HG03108 (cell line): ENCODE measurements around the gene DLGAP3.

Experiments
- ATAC-seq: cut with Tn5 transposase; IDR thresholded peaks from one replicate; pipeline ENCODE4 v1.9.1; 2021; ENCODE audit warnings: moderate library complexity; ENCODE audit not compliant: unreplicated experiment

The DLGAP3 gene

DNA sequence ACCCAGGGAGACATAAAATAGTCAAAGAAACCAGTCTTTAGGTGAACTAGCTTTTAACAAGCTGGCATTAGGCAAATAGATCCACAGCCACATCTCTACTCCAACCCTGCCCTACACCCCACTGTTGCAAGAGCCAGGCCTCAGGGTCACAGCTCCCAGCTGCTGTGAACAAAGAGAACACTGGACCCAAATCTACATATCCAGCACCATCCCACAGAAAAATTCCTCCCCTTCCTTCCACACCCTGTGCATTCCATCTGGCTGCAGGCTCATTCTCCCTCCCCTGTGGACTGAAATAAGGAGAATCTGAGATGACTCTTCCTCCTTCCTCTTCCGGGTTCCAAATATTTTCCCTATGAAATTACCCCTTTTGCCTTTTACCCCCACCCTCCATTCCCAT, 23.2 kb downstream of the DLGAP3 start:
- no peak for ATAC-seq

DNA sequence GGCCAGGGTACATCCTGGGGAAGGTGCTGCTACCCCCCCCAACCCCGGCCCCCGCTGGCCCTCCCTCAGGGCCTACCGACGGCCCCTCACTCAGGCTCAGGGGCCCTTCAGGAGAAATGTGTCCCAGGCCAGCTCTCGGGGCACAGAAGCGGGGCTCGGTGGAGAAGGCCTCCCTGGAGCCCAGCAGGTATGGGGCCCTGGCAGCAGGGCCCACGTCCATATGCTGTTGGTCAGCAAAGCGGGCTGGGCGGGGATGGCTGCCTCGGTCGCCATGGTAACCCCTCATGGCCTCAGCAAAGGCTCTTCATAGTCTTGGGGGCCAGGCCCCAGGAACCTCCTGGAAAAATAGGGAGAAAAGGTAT, 24.4 kb downstream of the DLGAP3 start:
- no peak for ATAC-seq

DNA sequence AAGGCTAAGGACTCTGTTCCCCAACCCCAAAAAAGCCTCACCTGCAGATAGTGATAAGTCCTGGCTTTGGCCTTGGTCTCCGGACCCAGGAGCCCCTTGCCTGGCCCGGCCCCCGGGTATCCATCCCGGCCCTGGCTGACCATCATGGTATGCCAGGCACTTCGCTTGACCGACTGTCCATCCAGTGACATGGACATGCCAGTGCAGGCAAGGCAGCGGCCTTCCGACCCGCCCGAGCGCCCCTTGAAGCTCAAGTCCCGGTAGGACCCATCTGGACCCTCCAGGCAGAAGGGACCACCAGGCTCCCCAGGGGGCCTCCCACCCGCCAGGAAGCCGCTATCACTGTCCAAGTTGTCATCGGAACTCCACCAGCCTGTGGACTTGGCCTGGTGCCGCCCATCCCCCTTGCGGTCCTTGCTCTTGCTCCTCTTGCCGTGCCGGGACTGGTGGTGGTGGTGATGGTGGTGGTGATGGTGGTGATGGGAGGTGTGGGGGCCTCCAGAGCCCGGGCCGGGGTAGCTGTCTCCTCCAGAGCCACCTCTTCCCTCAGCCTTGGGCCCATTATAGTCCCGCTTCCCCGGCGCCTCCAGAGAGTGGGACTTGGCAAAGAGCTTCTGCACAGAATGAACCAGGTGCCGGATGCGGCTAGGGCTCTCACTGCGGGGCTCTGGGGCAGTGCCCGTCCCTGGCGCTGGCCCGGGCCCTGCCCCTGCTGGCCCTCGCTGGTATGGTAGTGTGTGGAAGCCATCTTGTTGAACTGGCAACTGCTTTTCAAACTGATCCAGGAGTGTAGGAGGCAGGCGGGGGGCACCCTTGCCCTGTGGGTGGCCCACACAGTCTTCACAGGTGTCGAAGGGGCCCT, 25.0 kb downstream of the DLGAP3 start:
- no peak for ATAC-seq

DNA sequence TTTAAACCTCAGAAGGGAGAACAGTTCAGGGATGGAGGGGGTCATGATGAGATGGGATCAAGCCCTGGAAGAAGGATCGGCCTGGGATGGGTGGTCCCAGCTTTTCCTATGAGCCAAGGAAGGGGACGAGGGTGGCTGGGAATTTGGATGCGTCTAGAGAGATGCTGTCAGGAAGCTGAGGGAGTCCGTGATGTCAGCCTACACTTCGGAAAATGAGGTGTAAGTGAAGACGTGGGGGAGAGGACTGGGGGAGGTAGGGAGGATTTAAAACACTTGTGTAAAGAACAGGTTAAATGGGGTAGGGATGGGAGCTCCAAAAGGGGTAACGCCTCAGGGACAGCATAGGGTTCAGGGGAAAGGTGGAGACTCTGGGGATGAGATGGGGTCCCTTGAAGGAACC, 27.5 kb downstream of the DLGAP3 start:
- no peak for ATAC-seq

DNA sequence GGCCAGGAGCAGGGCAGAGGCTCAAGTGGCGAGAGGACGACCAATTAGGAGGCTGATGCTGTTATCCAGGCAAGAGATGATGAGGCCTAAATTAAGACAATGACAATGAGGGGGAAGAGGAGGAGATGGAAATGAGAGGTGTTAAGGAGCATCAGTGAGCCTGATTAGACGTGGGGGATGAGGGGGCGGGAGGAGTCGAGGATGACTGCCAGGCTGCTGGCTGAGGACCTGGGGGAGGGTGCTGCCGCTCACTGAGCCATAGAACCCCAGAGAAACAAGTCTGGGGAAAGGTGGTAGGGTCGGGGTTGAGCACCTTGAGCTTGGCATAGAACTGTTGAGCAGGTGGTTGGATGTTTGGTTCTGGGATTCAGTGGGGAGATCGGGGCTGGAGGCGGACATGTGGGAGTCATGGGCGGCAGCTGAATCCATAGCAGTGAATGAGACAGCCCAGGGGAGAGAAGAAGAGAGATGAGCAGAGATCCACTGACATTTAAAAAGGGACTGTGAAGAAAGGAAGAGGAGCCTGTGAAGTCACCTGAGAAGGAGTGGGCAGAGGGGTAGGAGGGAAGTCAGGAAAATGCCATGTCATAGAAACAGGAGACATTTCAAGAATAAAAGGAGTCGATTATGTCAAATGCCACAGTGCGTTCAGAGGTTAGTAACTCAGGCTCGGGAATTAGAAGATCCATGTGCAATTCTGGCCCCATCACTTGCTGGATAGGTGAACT, 28.5 kb downstream of the DLGAP3 start:
- no peak for ATAC-seq

DNA sequence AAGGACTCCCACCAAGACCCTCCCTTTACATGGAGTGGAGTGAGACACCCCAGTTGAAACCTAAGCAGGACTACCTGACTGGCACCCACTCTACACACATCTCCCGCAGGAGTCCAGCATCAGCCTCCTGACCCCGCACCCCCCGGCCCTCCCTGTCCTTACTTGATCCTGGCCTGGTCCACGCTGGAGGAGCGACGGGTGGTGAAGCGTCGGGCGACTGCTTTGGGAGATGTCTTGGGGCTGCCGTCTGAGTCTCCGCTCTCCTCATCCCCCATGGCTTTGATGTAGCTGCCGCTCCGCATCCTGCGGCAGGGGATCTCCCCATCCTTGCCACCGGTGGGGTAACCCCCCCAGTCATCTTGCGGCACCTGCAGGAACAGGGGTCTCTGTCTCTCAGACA, 29.5 kb downstream of the DLGAP3 start:
- no peak for ATAC-seq

DNA sequence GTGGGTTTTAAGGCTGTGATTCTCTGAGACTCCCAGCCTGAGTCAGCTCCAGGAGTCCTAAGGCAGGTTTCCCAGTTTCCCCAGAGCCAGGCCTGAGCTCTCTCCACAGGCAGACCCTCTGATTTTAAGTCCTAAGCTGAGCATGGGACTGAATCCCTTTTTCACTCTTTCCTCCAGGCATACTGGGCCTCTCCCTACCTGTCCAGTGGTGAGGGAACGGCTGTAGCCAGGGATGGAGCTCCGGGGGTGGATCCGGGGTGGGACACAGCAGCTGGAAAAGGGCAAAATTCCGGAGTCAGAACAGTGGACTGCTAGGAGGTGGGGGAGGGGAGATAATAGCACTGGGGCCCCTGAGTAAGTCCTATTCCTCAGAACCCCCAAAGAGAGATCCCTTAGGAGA, 30.0 kb downstream of the DLGAP3 start:
- no peak for ATAC-seq

DNA sequence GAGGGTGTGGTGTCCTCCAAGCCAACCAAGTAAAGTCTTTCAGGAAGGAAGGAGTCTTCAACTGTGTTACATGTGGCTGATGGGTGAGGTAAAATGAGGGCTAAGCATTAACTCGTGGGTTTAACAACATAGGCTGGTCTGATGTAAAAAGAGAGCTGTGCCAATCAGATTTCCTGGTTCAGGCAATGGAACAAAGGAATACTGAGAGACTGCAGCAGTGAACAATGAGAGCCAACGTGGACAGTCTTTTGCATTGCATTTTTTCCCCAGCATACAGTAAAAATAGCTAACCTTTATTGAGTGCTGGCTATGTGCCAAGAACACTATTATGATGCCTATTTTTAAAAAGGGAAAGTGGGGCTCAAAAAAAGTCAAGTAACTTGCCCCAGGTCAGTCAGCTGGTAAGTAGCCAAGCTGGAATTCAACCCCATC, 31.1 kb downstream of the DLGAP3 start:
- ATAC-seq, result no peak

DNA sequence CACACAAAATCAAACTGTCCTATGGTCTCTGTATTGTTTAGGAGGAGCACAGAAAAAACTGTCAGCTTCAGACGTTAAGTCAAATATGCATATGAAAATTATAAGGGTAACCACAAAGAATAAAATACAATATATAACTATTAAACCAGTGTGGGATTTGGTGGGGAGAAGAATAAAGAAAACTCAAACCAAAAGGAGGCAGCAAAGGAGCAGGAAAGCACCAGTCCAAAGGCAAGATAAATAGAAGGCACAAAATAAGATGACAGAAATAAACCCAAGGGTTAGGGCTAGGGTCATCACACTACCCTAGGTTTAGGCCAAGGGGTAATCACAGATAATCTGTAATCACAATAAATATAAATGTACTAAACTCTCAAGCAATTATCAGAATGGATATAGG, 32.8 kb downstream of the DLGAP3 start:
- ATAC-seq, result no peak

DNA sequence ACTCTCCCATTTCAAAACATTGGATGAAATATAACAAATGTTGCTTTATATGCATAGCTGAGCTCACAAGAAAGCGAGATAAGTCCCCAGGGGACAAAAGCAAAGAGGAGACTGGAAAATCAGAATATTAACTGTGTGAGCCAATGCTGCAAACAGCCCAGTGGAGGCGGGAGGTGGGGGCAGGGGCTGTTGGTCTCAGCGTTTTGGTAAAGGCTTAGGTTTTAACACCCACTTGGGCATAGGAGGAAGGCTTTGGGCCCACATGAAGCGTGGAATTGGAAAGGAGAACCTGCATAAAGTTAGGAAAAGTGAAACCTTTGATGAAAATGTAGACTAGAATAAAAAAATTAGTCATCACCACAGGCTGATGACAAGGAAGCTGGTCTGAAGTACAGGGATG, 39.7 kb downstream of the DLGAP3 start:
- ATAC-seq, result no peak

DNA sequence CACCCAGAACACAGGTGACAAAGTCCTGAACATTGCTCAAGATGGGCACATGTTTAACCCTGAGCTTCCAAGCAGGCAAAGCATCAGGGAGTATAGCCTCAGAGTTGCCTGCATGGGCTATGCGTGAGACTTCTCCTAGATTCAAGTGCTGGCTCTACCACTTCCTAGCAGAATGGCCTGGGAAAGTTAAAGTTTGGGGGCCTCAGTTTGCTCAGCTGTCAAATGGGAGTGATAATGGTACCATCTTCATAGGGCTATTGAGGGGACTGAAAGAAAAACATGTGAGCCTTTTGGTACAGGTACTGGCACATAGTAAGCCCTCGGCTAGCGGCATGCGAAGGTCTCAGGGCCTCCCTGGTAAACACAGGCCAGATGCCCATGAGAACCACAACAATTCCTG, 41.9 kb downstream of the DLGAP3 start:
- no peak for ATAC-seq

DNA sequence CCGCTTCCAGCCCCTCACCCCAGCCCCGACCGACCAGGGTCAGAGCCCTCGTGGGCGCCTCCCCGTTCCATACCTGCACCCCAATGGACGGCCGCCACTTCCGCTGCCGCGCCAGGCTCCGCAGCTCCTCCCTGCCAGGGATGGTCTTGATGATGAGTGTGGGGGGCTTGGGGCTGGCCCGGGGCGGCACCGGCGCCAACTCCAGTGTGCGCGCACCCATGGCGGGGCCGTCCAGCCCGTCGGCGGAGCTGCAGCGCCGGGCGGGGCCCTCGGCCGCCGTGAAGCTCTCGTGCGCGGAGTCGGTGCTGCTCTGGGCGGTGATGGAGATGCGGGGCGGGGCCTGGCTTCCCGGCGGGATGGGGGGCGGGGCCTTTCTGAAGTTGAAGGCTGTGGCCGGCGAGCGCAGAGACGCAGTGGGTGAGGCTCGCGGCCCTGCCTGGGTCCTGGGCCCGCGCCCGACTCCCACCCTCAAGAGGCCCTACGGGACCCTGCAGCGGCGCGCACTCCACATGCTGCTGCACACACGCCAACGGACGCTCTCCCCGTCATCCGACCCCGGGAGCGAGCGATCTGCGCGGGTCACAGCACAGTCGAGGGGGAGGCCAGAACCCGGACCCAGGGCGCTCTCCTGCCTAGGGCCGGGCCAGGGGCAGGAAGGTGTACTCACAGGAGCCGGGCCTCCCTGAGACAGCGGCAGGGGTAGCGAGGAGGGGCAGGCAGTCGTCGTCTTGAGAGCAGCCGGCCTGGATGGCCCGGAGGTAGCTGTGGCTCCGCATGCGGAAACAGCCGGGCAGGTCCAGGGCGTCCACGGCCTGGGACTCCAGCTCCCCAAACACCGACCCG, 43.8 kb downstream of the DLGAP3 start:
- no peak for ATAC-seq

DNA sequence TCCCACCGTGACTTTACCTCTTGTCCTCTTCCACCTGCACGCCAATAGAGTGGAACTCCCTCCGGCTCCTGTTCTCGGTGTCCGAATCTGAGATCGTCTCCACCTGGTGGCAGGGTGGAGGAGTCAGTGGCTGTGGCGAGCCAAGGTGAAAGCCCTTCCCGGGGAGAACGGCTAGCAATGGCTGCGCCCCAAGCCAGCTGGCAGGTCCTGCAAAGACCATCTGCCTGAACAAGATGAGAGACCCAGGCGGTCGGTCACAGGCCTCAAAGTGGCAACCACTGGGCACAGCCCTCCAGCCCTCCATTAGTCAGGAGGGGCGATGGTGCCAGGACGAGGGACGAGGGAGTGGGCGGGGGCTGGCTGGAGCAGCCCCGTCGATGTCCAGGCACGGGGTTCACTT, 44.5 kb downstream of the DLGAP3 start:
- no peak for ATAC-seq

DNA sequence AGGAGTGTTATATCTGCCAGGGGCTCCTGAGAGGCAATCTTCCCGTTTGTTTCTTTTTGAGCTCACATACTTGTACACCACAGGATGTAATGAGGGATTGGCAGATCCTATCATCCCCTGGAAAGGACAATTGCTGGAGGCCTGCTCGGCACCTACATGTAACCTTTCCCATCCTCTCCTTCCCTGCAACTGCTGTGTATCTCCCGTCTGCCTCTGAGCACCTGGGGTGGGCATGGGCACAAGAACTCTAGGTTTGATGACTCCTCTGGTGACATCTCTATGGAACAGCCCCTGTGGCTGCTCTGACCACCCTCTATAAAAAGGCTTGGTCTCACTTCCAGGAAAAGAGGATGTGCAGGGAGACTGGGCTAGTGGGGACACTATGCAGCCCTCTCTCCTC, 44.9 kb downstream of the DLGAP3 start:
- ATAC-seq, result no peak

DNA sequence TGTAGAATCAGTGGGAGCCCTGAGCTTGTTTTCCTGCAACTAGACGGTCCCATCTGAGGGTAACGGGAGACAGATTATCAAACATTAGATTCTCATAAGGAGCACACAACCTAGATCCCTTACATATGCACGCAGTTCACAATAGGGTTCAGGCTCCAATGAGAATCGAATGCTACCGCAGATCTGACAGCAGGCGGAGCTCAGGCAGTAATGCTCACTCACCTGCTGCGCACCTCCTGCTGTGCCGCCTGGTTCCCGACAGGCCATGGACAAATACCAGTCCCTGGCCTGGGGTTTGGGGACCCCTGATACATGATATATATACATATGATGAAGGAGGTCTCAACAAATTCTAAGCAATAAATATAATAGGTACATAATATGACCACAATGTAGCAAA, 50.2 kb downstream of the DLGAP3 start:
- ATAC-seq, result no peak

DNA sequence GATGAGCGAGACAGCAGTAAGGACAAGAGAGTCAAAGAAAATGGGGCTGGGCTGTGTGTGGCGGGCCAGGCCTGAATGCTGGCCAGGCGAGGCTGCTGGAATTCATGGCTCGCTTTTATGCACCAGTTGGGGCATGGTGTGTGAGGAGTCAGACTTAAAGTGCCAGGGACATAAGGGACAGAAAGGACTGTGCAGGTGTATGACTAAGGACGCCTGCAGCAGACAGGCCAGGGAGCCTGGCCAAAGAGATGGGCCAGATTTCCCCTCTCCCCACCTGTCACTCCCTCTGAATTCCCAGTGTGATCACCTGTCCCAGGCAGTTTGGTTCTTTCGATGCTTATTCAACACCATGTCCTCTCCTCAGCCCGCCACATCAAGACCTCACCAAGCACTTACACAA, 53.0 kb downstream of the DLGAP3 start:
- ATAC-seq, result no peak

DNA sequence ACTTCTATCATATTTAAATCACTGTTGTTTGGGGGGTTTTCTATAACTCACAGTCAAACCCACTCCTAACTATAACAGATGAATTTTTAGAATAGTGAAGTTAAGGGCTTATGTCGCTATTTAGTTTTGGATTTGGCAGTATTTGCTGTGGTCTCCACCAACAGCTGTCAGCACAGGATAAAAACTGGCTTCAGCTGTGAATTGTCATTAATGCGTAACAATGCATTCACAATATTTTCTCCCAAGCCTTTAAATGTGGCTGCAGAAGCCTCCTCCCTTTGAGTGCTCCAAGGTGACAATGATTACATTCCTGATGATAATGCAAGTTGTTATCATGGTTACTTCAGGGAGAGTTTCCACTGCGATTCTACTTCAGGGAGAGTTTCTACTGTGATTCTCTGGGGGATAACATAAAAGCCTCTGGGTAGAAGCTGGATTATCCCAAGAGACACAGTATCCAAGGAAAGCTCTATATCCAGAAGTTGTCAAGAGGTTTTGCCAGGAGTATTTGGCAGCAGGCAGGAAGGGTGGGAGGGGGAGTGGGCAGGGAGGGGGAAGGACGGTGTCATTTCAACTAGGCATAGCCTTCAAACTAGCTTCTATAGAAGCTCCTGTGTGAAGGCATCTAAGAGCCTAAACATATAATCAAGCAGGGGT, 55.0 kb downstream of the DLGAP3 start:
- no peak for ATAC-seq

DNA sequence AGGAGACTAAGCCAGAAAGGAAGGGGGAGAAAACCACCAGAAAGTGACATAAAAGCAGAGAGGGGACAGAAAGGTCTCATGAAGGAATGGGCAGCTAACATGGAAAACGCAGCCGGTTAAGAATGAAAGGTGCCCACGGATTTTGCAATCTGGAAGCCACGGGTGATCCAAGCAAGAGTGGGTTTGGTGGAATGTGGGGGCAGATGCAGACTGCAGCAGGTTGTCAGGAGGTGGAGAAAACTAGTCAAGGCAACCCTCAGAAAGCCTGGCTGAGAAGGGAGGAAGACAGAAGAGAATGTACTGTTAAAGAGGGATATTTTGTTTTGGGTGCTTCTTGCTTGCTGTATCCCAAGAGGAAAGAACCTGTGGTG, 57.3 kb downstream of the DLGAP3 start:
- ATAC-seq, result no peak

DNA sequence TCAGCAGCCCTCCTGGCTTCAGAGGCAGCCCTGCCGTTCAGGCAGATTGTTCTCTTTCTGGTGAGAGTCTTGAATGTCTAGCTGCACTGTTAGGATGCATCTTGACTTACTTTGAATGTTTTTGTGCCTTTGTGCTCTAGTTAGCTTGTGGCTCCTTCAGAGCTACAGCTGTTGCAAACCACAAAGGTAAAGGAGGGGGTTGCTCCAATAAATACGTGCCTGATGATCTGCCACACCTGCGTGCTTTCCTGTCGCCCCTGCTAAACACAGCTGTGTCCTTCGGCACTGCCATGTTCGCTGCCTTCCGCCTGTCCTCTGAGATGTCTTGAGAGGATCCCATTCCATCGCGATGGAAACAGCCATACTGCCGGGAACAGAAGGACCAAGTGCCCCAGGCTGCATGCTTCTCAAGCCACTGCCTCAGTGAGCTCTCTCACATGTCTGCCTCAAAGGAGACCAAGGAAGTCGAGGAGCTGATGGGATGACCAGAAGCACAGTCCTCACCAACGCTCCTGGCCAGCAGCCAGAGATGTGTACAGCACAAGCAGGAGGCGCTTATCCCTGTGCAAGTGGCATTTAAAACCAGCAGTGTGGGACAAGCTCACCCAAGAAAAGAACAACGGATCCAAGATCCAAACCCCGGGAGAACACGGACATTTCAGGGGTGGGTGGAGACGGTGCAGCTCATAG, 57.9 kb downstream of the DLGAP3 start:
- no peak for ATAC-seq

DNA sequence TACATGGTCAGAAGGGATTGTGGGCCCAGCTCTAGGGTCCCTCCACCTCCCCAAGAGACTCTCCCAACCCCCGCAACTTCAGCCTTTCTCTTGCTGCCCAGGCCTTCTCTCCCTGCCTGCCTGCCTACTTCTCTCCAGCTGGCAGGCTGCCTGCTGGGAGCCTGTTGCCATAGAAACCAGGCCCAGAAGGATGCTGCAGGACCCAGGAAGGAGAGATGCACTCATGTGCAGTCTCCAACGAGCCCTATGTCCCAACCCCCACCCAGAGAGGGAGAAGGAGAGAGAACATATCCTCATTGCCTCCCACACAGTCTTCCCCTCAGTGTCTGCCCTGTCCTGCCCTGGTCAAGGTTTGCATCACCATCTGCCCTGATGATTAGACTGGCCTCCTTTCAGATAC, 59.1 kb downstream of the DLGAP3 start:
- no peak for ATAC-seq

DNA sequence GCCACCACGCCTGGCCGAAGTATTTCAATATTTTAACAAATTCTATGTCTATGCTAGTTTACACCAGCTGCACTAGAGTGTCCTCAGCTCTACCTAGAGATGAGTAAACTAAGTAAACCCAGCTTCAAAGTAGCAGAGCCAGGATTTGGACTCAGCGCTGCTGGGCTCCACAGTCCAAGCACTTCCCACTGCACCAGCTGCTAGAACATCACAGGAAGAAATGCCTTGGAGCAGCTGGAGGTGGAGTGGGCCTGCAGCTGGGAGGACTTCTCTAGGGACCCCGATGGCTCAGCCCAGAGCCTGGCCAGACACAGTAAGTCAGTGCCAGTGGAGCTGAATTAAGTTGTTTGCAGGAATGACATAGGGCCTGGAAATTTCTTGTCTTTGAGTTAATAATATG, 59.7 kb downstream of the DLGAP3 start:
- ATAC-seq, result no peak
